ENCODE measurements around the gene DUS3L. TPM values are rescaled to one million over a fixed set of nuclear protein-coding genes. Genes with fewer than 3 reads are reported as not detected.

DUS3L gene
- polyA plus RNA-seq (2012; ENCODE audit: insufficient read length, low read depth), result 148 TPM

- TF ChIP-seq SIN3A (IDR thresholded peaks at IDR 0.05; ENCODE audit: borderline replicate concordance, insufficient read depth, low read length) (0 out of 2 replicates have a peak, but pooled peaks have one; percentile 18), REST (IDR thresholded peaks at IDR 0.05; ENCODE audit: insufficient read depth in 1 of 2, low read depth in 2 of 2, low read length in 2 of 2) (peak in 1 of 2 experiments; percentile 47; a peak in 1 of 4 replicates), TAF1 (IDR thresholded peaks at IDR 0.05; ENCODE audit: borderline replicate concordance, insufficient read depth, low read length) (peak; percentile 66; the same call in 1 of the 2 replicates), POLR2AphosphoS5 (IDR thresholded peaks at IDR 0.05; ENCODE audit: low read depth, low read length) (peak; percentile 93), FOXP2 (optimal IDR thresholded peaks at IDR 0.05; ENCODE audit: borderline replicate concordance, extremely low read depth, extremely low read length, insufficient read depth) (peak; percentile 83)
Observed at GRCh38 chr19:5790559-5791520, at the start of gene DUS3L. Gene DUS3L (minus strand): TSS chr19:5791163. CDS start chr19:5791141, 22 bp downstream.

- no peak for TF ChIP-seq POLR2AphosphoS5 (IDR thresholded peaks at IDR 0.05; ENCODE audit: low read depth, low read length)
- TF ChIP-seq SIN3A (IDR thresholded peaks at IDR 0.05; ENCODE audit: borderline replicate concordance, insufficient read depth, low read length), result no peak
- no peak for TF ChIP-seq FOXP2 (optimal IDR thresholded peaks at IDR 0.05; ENCODE audit: borderline replicate concordance, extremely low read depth, extremely low read length, insufficient read depth)
- no peak for TF ChIP-seq TAF1 (IDR thresholded peaks at IDR 0.05; ENCODE audit: borderline replicate concordance, insufficient read depth, low read length)
- TF ChIP-seq REST (IDR thresholded peaks at IDR 0.05; ENCODE audit: insufficient read depth in 1 of 2, low read depth in 2 of 2, low read length in 2 of 2), result no peak
Observed at GRCh38 chr19:5839065-5840017, 48.4 kb upstream of the DUS3L start, which contains the start of gene FUT6. Gene FUT6 (minus strand): TSS chr19:5839702. CDS start chr19:5832567, 7,135 bp downstream.

GRCh38 chr19:5838353-5839064 lies 47.5 kb upstream of the DUS3L start:
- TF ChIP-seq SIN3A (IDR thresholded peaks at IDR 0.05; ENCODE audit: borderline replicate concordance, insufficient read depth, low read length), result no peak
- no peak for TF ChIP-seq TAF1 (IDR thresholded peaks at IDR 0.05; ENCODE audit: borderline replicate concordance, insufficient read depth, low read length)
- no peak for TF ChIP-seq POLR2AphosphoS5 (IDR thresholded peaks at IDR 0.05; ENCODE audit: low read depth, low read length)
- no peak for TF ChIP-seq REST (IDR thresholded peaks at IDR 0.05; ENCODE audit: insufficient read depth in 1 of 2, low read depth in 2 of 2, low read length in 2 of 2)
- TF ChIP-seq FOXP2 (optimal IDR thresholded peaks at IDR 0.05; ENCODE audit: borderline replicate concordance, extremely low read depth, extremely low read length, insufficient read depth), result no peak

GRCh38 chr19:5837761-5838352 lies 46.9 kb upstream of the DUS3L start:
- TF ChIP-seq REST (IDR thresholded peaks at IDR 0.05; ENCODE audit: insufficient read depth in 1 of 2, low read depth in 2 of 2, low read length in 2 of 2), result no peak
- TF ChIP-seq TAF1 (IDR thresholded peaks at IDR 0.05; ENCODE audit: borderline replicate concordance, insufficient read depth, low read length), result no peak
- TF ChIP-seq POLR2AphosphoS5 (IDR thresholded peaks at IDR 0.05; ENCODE audit: low read depth, low read length), result no peak
- TF ChIP-seq SIN3A (IDR thresholded peaks at IDR 0.05; ENCODE audit: borderline replicate concordance, insufficient read depth, low read length), result no peak
- TF ChIP-seq FOXP2 (optimal IDR thresholded peaks at IDR 0.05; ENCODE audit: borderline replicate concordance, extremely low read depth, extremely low read length, insufficient read depth), result no peak
